ENCODE data around the gene ANXA3.
"Not testable (repeated sequence)": the region's sequence is repeated elsewhere in the genome, so short reads cannot be mapped to it uniquely, and the experiment has no call there.

The ANXA3 gene

GRCh38 chr4:78543424-78544125, 8.0 kb upstream of the ANXA3 start:
- Histone ChIP-seq H3K4me3 (ENCODE audit: low read length) (no peak overlapping the region), H3K36me3 (ENCODE audit: insufficient read depth, low read length) (peaks cover 29% of the 10 kb centered on the region), H3K27me3 (ENCODE audit: insufficient read depth, low read length) (no peaks in the 10 kb centered on the region), H3K9me3 (ENCODE audit: insufficient read depth, low read depth, low read length) (0 out of 2 replicates have a peak, but pooled peaks cover 3% of the 10 kb centered on the region), H3K4me1 (ENCODE audit: insufficient read depth, low read length) (no peaks in the 10 kb centered on the region), H3K9ac (ENCODE audit: low read depth, low read length) (no peak overlapping the region), H3K27ac (ENCODE audit: low read depth, low read length) (no peak overlapping the region)
- 82% methylated on average over 2 of the region's 2 CpGs for WGBS

DNA sequence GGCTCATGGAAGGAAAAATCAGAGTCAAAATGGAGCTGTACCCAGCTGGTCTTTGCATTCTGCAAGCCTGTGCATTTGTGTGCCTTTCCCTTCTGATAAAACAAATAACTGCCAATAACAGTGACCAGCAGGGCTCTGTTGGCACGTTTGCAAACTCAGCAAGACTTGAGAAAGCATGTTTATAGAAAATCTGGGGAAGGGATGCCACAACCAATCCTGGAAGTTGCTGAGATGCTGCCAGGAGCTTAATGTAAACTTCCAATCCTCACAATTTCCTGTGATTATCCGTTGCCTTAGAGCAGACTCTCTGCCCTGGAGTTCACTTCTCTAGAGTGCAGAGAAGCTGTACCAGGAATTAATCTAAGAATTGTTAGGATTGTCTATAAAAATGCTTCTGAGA, 6.9 kb upstream of the ANXA3 start:
- WGBS: 56% methylated on average over 2 of the region's 2 CpGs
- H3K4me1 ChIP-seq (ENCODE audit: insufficient read depth, low read length): 0 out of 2 replicates have a peak, but pooled peaks cover 1% of the 10 kb centered on the region
- 0 out of 2 replicates have a peak, but pooled peaks cover 3% of the 10 kb centered on the region for H3K9me3 ChIP-seq (ENCODE audit: insufficient read depth, low read depth, low read length)
- H3K36me3 ChIP-seq (ENCODE audit: insufficient read depth, low read length): peaks cover 23% of the 10 kb centered on the region
- no peak overlapping the region for H3K27ac ChIP-seq (ENCODE audit: low read depth, low read length)
- no peak overlapping the region for H3K9ac ChIP-seq (ENCODE audit: low read depth, low read length)
- peaks cover 7% of the 10 kb centered on the region for H3K27me3 ChIP-seq (ENCODE audit: insufficient read depth, low read length)
- no peak overlapping the region for H3K4me3 ChIP-seq (ENCODE audit: low read length)

DNA sequence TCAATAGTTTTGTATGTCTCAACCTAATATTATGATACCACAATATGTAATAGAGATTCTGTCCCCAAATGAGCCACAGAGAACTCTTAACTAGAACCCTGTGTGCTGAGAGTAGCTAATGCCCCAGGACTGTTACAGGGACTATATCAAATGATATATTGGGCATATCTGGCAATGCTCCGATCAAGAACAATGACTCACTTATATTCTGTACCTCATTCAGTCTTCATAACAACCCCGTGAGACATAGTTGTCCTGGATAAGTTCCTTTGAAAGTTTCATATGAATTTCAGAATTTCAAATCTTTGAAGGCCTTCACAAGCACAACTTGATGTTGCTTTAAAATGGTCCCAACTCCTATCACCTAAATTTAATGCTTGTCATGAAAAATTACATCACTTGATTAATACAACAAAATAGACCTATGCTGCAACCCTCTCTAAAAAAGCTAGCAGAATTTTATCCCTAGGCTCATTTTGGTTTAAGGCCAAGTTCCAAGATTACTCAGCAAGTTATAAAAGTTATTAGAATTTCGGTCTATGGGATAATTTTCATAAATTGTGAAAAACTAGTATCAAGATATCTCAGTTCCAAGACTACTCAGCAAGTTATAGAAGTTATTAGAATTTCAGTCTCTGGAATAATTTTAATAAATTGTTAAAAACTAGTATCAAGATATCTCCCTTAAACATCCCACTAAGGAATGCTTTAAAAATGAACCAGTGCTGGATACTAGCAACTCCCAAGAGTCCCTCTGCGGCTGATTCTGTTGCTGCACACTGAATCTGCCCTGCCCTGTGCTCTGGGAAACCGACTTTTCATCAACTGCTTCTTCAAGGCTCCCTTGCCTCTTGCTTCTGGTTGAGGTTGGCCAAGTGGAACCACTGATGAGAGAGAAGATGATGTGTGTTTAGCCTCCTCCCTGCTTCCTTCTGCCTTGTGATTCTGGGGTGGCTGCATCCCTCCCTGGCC, 6.0 kb upstream of the ANXA3 start:
- WGBS: 94% methylated on average over 4 of the region's 5 CpGs
- no peak overlapping the region for H3K9ac ChIP-seq (ENCODE audit: low read depth, low read length)
- no peak overlapping the region for H3K27ac ChIP-seq (ENCODE audit: low read depth, low read length)
- peaks cover 10% of the 10 kb centered on the region for H3K4me1 ChIP-seq (ENCODE audit: insufficient read depth, low read length)
- H3K9me3 ChIP-seq (ENCODE audit: insufficient read depth, low read depth, low read length): 0 out of 2 replicates have a peak, but pooled peaks cover 3% of the 10 kb centered on the region
- peaks cover 16% of the 10 kb centered on the region for H3K27me3 ChIP-seq (ENCODE audit: insufficient read depth, low read length)
- peaks cover 15% of the 10 kb centered on the region; the same call in 1 of the 2 replicates for H3K36me3 ChIP-seq (ENCODE audit: insufficient read depth, low read length)
- no peak overlapping the region for H3K4me3 ChIP-seq (ENCODE audit: low read length)

DNA sequence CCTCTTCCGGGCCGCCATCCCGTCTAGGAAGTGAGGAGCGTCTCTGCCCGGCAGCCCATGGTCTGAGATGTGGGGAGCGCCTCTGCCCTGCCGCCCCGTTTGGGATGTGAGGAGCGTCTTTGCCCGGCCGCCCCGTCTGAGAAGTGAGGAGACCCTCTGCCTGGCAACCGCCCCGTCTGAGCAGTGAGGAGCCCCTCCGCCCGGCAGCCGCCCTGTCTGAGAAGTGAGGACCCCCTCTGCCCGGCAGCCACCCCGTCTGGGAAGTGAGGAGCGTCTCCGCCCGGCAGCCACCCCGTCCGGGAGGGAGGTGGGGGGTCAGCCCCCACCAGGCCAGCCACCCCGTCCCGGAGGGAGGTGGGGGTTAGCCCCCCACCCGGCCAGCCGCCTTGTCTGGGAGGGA, 3.7 kb upstream of the ANXA3 start:
- H3K9ac ChIP-seq (ENCODE audit: low read depth, low read length); H3K9me3 ChIP-seq (ENCODE audit: insufficient read depth, low read depth, low read length); H3K4me3 ChIP-seq (ENCODE audit: low read length); H3K36me3 ChIP-seq (ENCODE audit: insufficient read depth, low read length); H3K27ac ChIP-seq (ENCODE audit: low read depth, low read length): not testable (repeated sequence)
- Histone ChIP-seq H3K27me3 (ENCODE audit: insufficient read depth, low read length) (peaks cover 33% of the 10 kb centered on the region), H3K4me1 (ENCODE audit: insufficient read depth, low read length) (peaks cover 22% of the 10 kb centered on the region)
- WGBS: 93% methylated on average over 27 of the region's 28 CpGs

- H3K27ac ChIP-seq (ENCODE audit: low read depth, low read length); H3K9ac ChIP-seq (ENCODE audit: low read depth, low read length); H3K4me3 ChIP-seq (ENCODE audit: low read length); H3K9me3 ChIP-seq (ENCODE audit: insufficient read depth, low read depth, low read length); H3K36me3 ChIP-seq (ENCODE audit: insufficient read depth, low read length): not testable (repeated sequence)
- peaks cover 33% of the 10 kb centered on the region for H3K27me3 ChIP-seq (ENCODE audit: insufficient read depth, low read length)
- H3K4me1 ChIP-seq (ENCODE audit: insufficient read depth, low read length): peaks cover 32% of the 10 kb centered on the region
- no CpG with 5 or more reads among the region's 4 CpGs for WGBS
Observed at GRCh38 chr4:78548889-78549288, 2.7 kb upstream of the ANXA3 start.

DNA sequence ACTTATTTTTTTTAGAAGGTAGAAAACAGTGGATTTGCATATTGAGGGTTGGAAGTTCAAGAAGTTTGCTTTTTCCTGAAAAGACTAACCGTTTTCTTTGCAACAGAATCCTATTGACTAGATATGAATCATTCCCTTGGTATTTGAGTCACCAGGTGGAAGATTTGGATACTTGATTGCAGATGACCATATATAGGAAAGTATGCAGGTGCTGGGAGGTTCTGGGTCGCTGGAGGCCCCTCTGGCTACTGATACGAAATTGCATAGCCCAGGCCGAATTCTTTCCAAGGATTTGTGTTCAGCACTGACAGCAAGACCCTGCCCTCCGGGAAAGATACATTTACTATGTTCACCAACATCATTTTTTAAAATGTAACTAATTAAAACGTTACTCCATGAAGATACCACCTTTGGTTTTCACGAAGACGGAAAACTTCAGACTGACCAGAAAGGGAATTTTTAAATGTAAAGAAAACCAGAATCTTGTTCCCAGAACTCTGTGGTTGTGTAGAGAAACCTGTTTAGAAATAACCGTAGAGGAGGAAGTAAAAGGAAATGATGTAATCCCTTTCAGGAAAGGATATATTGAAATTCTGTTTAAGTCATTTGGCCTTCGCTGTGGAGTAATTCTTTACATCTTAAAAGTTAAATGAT, 946 bp downstream of the ANXA3 start:
- 22% methylated on average over 10 of the region's 10 CpGs for WGBS
- peaks cover 33% of the 10 kb centered on the region for H3K27me3 ChIP-seq (ENCODE audit: insufficient read depth, low read length)
- H3K4me3 ChIP-seq (ENCODE audit: low read length): peak overlapping the region; percentile 81
- peak overlapping the region; percentile 86 for H3K27ac ChIP-seq (ENCODE audit: low read depth, low read length)
- peaks cover 43% of the 10 kb centered on the region for H3K4me1 ChIP-seq (ENCODE audit: insufficient read depth, low read length)
- H3K9me3 ChIP-seq (ENCODE audit: insufficient read depth, low read depth, low read length): no peaks in the 10 kb centered on the region
- H3K9ac ChIP-seq (ENCODE audit: low read depth, low read length): peak overlapping the region; percentile 96
- H3K36me3 ChIP-seq (ENCODE audit: insufficient read depth, low read length): peaks cover 21% of the 10 kb centered on the region

DNA sequence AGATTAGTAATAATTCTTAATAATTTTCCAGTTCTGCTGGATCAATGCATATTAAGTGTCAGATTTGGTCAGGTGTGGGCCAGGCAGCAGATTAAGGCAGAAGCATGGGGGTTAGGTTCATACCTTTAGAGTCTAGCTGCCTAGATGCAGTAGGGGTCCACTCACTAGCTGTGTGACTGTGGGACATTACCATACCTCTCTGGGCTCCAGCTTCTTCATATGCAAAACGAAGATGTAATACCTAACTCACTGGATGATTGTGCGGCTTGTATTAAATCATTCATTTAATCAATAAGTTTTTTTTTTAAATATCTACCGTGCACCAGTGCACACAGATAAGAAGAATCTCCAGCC, 1.4 kb downstream of the ANXA3 start:
- Histone ChIP-seq H3K4me1 (ENCODE audit: insufficient read depth, low read length) (peaks cover 43% of the 10 kb centered on the region), H3K4me3 (ENCODE audit: low read length) (peak overlapping the region; percentile 81)
- 50% methylated on average over 2 of the region's 3 CpGs for WGBS

DNA sequence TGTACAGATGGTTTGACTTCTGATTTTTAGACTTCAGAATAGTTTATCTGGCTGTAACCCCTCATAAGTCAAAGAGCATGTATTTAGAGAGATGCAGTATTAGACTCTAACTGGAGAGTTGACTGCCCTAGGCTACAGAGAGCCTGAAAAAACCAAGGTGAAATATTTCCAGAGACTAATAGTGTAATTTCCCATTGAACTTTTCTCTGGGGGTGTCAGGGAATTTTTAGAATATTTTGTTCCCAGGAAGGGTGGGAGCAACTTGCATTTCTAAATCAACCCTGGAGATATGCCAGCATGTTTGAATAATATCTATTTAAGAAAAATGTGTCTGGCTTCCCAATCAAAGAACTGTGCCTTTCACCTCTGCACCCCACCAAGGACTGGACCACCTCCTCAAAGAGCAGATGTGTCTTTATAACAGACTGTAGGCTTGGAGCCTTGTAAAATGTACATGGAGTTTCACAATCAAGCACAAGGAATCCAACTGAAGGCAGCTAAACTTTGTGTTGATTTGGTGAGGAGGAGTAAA, 2.0 kb downstream of the ANXA3 start:
- Histone ChIP-seq H3K4me1 (ENCODE audit: insufficient read depth, low read length) (peaks cover 43% of the 10 kb centered on the region), H3K9me3 (ENCODE audit: insufficient read depth, low read depth, low read length) (no peaks in the 10 kb centered on the region), H3K4me3 (ENCODE audit: low read length) (0 out of 2 replicates have a peak overlapping the region, but pooled peaks have one; percentile 81), H3K36me3 (ENCODE audit: insufficient read depth, low read length) (peaks cover 21% of the 10 kb centered on the region), H3K27ac (ENCODE audit: low read depth, low read length) (no peak overlapping the region; the same call in 1 of the 2 replicates), H3K27me3 (ENCODE audit: insufficient read depth, low read length) (peaks cover 33% of the 10 kb centered on the region), H3K9ac (ENCODE audit: low read depth, low read length) (peak overlapping the region; percentile 96; the same call in 1 of the 2 replicates)

More for the DNA sequence above, 1.4 kb downstream of the ANXA3 start:
- no peaks in the 10 kb centered on the region for H3K9me3 ChIP-seq (ENCODE audit: insufficient read depth, low read depth, low read length)
- peak overlapping the region; percentile 96; the same call in 1 of the 2 replicates for H3K9ac ChIP-seq (ENCODE audit: low read depth, low read length)
- H3K27me3 ChIP-seq (ENCODE audit: insufficient read depth, low read length): peaks cover 33% of the 10 kb centered on the region
- H3K36me3 ChIP-seq (ENCODE audit: insufficient read depth, low read length): peaks cover 21% of the 10 kb centered on the region
- H3K27ac ChIP-seq (ENCODE audit: low read depth, low read length): peak overlapping the region; percentile 33; the same call in 1 of the 2 replicates

DNA sequence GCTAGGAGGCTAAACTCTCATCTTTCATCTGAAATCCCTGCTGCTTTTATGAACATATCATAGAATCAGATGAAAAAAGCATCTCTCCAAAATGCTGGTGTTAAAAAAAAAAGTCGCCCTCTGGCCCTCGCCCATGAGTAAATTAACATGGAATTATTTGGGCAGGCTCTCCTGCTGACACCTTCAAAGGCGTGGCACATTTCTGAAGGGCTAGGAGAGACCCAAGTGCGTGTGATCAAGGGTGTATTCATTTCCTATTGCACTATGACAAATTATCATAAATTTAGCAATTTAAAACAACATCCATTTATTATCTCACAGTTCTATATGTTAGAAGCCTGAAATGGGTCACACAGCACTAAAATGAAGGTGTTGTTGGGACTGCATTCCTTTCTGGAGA, 5.1 kb downstream of the ANXA3 start:
- peaks cover 6% of the 10 kb centered on the region for H3K27me3 ChIP-seq (ENCODE audit: insufficient read depth, low read length)
- peaks cover 25% of the 10 kb centered on the region for H3K36me3 ChIP-seq (ENCODE audit: insufficient read depth, low read length)
- no peak overlapping the region for H3K9ac ChIP-seq (ENCODE audit: low read depth, low read length)
- H3K4me1 ChIP-seq (ENCODE audit: insufficient read depth, low read length): peaks cover 40% of the 10 kb centered on the region
- WGBS: 92% methylated on average over 4 of the region's 4 CpGs
- H3K27ac ChIP-seq (ENCODE audit: low read depth, low read length): no peak overlapping the region
- H3K4me3 ChIP-seq (ENCODE audit: low read length): no peak overlapping the region
- no peaks in the 10 kb centered on the region for H3K9me3 ChIP-seq (ENCODE audit: insufficient read depth, low read depth, low read length)

- no peak overlapping the region for H3K27ac ChIP-seq (ENCODE audit: low read depth, low read length)
Observed at GRCh38 chr4:78557841-78558240, 6.3 kb downstream of the ANXA3 start.

More at GRCh38 chr4:78557841-78558240, 6.3 kb downstream of the ANXA3 start:
- Histone ChIP-seq H3K36me3 (ENCODE audit: insufficient read depth, low read length) (peaks cover 25% of the 10 kb centered on the region), H3K27me3 (ENCODE audit: insufficient read depth, low read length) (no peaks in the 10 kb centered on the region; the same call in 1 of the 2 replicates), H3K9ac (ENCODE audit: low read depth, low read length) (no peak overlapping the region), H3K4me1 (ENCODE audit: insufficient read depth, low read length) (peaks cover 50% of the 10 kb centered on the region), H3K9me3 (ENCODE audit: insufficient read depth, low read depth, low read length) (no peaks in the 10 kb centered on the region), H3K4me3 (ENCODE audit: low read length) (no peak overlapping the region)
- 90% methylated on average over 1 of the region's 2 CpGs for WGBS
